NT2/D1 (cell line): ENCODE measurements around the gene SYPL2.

Experiments used
- SUZ12 ChIP-seq: IDR thresholded peaks from 2 replicates; pipeline ENCODE4 v1.6.1; 2011; ENCODE audit not compliant: insufficient read length, insufficient read depth; ENCODE audit errors: extremely low read depth
- YY1 ChIP-seq: IDR thresholded peaks from 2 replicates; pipeline ENCODE4 v1.6.1; 2011; ENCODE audit not compliant: insufficient read length, insufficient read depth
- ZNF274 ChIP-seq: IDR thresholded peaks from 2 replicates; pipeline ENCODE4 v1.6.1; 2011; ENCODE audit warnings: mild to moderate bottlenecking, low read depth, low read length

- TF ChIP-seq ZNF274 (no peak), YY1 (no peak), SUZ12 (no peak)
Observed at GRCh38 chr1:109491372-109491771, 25.0 kb downstream of the SYPL2 start.
